Measurements from ENCODE around the gene PPP5C. TPM values are rescaled to one million over a fixed set of nuclear protein-coding genes. Genes with fewer than 3 reads are reported as not detected.
"Not testable (repeated sequence)": the region's sequence is repeated elsewhere in the genome, so short reads cannot be mapped to it uniquely, and the experiment has no call there.

Gene PPP5C
- total RNA-seq, 1 donor from 2014 or later = 114 TPM

DNA sequence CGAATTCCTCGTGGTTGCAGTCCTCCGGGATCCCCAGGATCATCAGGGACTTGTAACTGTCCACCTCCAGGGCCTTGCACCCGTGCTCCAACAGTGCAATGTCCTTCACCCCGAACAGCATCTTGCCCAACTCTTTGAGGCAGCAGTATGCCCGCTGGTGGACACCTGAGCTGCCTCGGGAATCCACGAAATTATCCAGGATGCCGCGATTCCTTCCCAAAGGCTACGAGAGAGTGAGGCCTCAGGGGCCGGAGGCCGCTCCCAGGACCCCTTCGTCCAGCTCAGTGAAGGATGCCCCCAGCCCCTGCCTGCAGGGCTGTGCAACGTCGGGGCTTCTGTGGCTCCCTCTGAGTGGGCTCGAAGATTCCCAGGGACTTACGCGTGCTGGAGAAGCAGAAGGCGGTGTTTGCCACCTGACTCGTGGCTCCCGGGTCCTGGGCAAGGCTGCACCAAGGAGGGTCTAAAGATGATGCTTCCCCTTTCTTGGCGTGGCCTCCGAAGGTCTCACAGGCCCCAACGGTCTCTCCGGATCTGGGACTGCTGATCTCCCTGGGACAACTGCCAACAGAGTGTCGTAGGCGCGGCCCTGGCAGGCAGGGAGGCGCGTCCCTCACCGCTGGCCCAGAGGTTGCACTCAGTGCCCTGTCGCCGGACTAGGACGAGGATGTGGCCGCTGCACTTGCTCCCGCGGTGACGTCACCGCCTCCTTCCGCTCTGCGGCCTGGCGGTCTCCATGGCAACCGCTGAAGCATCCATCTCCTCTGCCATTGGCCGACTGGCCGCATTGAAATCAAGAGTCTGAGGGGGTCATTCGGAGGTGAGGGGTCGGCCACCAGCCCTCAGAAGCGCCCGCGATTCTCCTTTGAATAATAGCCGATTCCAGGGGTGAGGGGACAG, 81.6 kb downstream of the PPP5C start, which contains the start of gene PNMA8C:
Gene PNMA8C, minus strand, starts transcription at position 698 of the 897 bp plus-strand sequence. Its CDS starts 577 bp downstream, at position 121.
- H3K27ac Mint-ChIP-seq (ENCODE audit: unreplicated experiment) = peak within 1 kb of the TSS; percentile 32
- peak; percentile 81 for DNase-seq (ENCODE audit: low read depth, low spot score)
- H3K4me1 Mint-ChIP-seq = peaks cover 34% of the 10 kb centered on the region
- H3K36me3 Mint-ChIP-seq (ENCODE audit: low read depth) = no peaks in the 10 kb centered on the region
- TF ChIP-seq, protein P1, sequence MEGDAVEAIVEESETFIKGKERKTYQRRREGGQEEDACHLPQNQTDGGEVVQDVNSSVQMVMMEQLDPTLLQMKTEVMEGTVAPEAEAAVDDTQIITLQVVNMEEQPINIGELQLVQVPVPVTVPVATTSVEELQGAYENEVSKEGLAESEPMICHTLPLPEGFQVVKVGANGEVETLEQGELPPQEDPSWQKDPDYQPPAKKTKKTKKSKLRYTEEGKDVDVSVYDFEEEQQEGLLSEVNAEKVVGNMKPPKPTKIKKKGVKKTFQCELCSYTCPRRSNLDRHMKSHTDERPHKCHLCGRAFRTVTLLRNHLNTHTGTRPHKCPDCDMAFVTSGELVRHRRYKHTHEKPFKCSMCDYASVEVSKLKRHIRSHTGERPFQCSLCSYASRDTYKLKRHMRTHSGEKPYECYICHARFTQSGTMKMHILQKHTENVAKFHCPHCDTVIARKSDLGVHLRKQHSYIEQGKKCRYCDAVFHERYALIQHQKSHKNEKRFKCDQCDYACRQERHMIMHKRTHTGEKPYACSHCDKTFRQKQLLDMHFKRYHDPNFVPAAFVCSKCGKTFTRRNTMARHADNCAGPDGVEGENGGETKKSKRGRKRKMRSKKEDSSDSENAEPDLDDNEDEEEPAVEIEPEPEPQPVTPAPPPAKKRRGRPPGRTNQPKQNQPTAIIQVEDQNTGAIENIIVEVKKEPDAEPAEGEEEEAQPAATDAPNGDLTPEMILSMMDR (conservative IDR thresholded peaks at IDR 0.05) = no peak
- no peaks in the 10 kb centered on the region for H3K9me3 Mint-ChIP-seq
- H3K27me3 Mint-ChIP-seq (ENCODE audit: low read depth) = peaks cover 3% of the 10 kb centered on the region
- peak within 1 kb of the TSS; percentile 82 for H3K4me3 Mint-ChIP-seq

DNA sequence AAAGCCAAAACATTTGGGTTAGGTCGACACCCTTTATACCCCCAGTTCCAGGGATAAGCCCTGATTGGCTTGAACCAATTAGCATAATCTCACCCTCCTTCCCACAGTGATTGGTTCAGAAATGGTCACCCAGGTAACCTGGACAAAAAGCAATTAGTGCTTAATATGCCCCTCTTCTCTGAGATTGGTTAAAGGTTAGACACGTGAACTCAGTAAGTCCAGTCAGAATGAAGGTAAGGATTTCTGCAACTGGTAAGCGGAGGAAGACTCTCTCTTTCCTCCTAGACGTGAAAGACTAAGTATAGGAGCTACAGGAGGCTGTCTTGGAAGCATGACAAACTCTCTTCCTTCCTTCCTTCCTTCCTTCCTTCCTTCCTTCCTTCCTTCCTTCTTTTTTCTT, 83.1 kb downstream of the PPP5C start:
- no peaks in the 10 kb centered on the region for H3K36me3 Mint-ChIP-seq (ENCODE audit: low read depth)
- H3K4me1 Mint-ChIP-seq = peaks cover 34% of the 10 kb centered on the region
- TF ChIP-seq, protein P1 (conservative IDR thresholded peaks at IDR 0.05) = no peak
- H3K9me3 Mint-ChIP-seq = no peaks in the 10 kb centered on the region
- no peak for DNase-seq (ENCODE audit: low read depth, low spot score)
- H3K27me3 Mint-ChIP-seq (ENCODE audit: low read depth) = peaks cover 3% of the 10 kb centered on the region
- no peak overlapping the region for H3K27ac Mint-ChIP-seq (ENCODE audit: unreplicated experiment)
- no peak overlapping the region for H3K4me3 Mint-ChIP-seq

DNA sequence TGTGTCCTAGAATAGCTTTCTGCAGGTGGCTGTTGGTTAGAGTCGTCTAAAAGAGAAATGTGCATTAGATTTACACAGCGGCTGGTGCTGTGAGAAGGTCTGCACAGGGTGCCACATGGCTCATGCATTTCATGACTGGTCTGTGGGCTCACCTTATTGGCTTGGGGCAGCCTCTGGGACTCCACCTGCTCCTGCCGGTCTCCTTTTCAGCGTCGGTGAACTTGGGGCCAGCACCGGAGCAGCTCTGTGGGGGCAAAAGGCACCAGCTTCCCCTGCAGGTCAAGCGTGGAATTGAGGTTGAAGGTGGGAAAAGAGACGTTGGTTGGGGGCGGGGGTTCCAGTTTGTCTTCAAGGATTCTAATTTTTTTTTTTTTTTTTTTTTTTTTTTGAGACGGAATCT, 84.9 kb downstream of the PPP5C start:
- H3K27me3 Mint-ChIP-seq (ENCODE audit: low read depth) = peaks cover 3% of the 10 kb centered on the region
- TF ChIP-seq, protein P1 (conservative IDR thresholded peaks at IDR 0.05) = peak; percentile 39
- H3K27ac Mint-ChIP-seq (ENCODE audit: unreplicated experiment) = no peak overlapping the region
- DNase-seq (ENCODE audit: low read depth, low spot score) = no peak
- no peaks in the 10 kb centered on the region for H3K9me3 Mint-ChIP-seq
- H3K4me1 Mint-ChIP-seq = peaks cover 24% of the 10 kb centered on the region
- no peaks in the 10 kb centered on the region for H3K36me3 Mint-ChIP-seq (ENCODE audit: low read depth)
- H3K4me3 Mint-ChIP-seq = no peak overlapping the region

DNA sequence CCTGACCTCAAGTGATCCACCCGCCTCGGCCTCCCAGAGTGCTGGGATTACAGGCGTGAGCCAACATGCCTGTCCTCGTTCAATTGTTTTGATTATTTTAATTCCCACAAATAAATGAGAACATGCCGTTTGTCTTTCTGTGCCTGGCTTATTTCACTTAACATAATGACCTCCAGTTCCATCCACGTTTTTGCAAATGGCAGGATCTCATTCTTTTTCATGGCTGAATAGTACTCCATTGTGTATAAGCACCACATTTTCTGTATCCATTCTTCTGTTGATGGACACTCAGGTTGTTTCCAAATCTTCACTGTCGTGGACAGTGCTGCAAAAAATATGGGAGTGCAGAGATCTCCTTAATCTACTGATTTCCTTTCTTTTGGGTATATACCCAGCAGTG, 86.6 kb downstream of the PPP5C start:
- H3K27me3 Mint-ChIP-seq (ENCODE audit: low read depth); H3K9me3 Mint-ChIP-seq; H3K36me3 Mint-ChIP-seq (ENCODE audit: low read depth); DNase-seq (ENCODE audit: low read depth, low spot score); H3K27ac Mint-ChIP-seq (ENCODE audit: unreplicated experiment); H3K4me3 Mint-ChIP-seq: not testable (repeated sequence)
- peaks cover 15% of the 10 kb centered on the region for H3K4me1 Mint-ChIP-seq

DNA sequence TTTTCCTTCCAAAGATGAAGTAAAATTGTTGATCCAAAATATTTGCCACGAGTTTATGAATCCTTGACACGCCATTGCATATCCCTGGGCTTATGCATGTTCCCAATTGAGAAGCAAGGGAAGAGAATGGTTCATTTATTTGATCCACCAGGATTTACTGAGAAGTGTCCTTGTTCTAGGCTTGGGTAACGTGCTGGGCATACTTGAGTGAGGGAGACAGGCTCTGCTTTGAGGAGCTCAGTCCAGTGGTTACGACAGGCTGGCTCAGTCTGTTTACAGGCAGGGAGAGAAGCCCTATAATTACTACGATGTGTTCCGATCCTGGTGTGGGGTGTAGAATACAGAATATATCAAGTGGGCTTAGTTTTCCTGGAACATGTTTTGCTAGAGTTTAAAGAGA, 88.1 kb downstream of the PPP5C start:
- no peak for DNase-seq (ENCODE audit: low read depth, low spot score)
- TF ChIP-seq, protein P1 (conservative IDR thresholded peaks at IDR 0.05) = no peak
- peaks cover 1% of the 10 kb centered on the region for H3K4me1 Mint-ChIP-seq
- no peak overlapping the region for H3K27ac Mint-ChIP-seq (ENCODE audit: unreplicated experiment)
- H3K27me3 Mint-ChIP-seq (ENCODE audit: low read depth) = peaks cover under 1% of the 10 kb centered on the region
- no peak overlapping the region for H3K4me3 Mint-ChIP-seq
- no peaks in the 10 kb centered on the region for H3K9me3 Mint-ChIP-seq
- no peaks in the 10 kb centered on the region for H3K36me3 Mint-ChIP-seq (ENCODE audit: low read depth)

DNA sequence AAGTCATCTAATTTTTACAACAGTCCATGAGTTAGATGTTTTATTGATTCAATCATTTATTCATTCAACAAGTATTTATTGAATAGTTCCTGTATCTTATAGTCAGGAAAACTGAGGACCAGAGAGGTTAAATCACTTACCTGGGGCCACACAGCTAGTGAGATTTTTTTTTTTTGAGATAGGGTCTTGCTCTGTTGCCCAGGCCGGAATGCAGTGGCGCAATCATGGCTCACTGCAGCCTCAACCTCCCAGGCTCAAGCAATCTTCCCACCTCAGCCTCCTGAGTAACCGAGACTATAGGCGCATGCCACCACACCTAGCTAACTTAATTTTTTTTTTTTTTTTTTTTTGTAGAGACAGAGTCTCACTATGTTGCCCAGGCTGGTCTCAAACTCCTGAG, 88.8 kb downstream of the PPP5C start:
- H3K4me3 Mint-ChIP-seq; DNase-seq (ENCODE audit: low read depth, low spot score); H3K4me1 Mint-ChIP-seq; H3K27me3 Mint-ChIP-seq (ENCODE audit: low read depth); H3K36me3 Mint-ChIP-seq (ENCODE audit: low read depth); H3K9me3 Mint-ChIP-seq; H3K27ac Mint-ChIP-seq (ENCODE audit: unreplicated experiment): not testable (repeated sequence)

Other genes starting within 250 kb of the PPP5C start
- gene IGFL3, start 222.4 kb upstream of the PPP5C start, total RNA-seq = not detected in 2 replicates
- gene IGFL2, start 198.8 kb upstream of the PPP5C start, total RNA-seq = not detected in 2 replicates
- not detected in 2 replicates for gene IGFL1, start 117.3 kb upstream of the PPP5C start, total RNA-seq
- 6.9 and 7.6 TPM in 2 replicates for gene HIF3A, start 50.0 kb upstream of the PPP5C start, total RNA-seq
- gene CCDC8, start 66.5 kb downstream of the PPP5C start, total RNA-seq = 23.9 and 25.1 TPM in 2 replicates
- gene PNMA8C, start 81.8 kb downstream of the PPP5C start, total RNA-seq = 1.4 and 1.7 TPM in 2 replicates
- gene PNMA8A, start 124.5 kb downstream of the PPP5C start, total RNA-seq = 28.4 and 29.9 TPM in 2 replicates
- 4.6 and 5.3 TPM in 2 replicates for gene PNMA8B, start 148.8 kb downstream of the PPP5C start, total RNA-seq

All from neural crest cell (in vitro differentiated cells).